Inflammatory macrophage treated with lipopolysaccharide for 1 hour (primary cell): ENCODE results near the gene NUP50.
A peak's percentile ranks its signal among the peaks of the same experiment; 100 is the strongest.
"Not testable (repeated sequence)": the region's sequence is repeated elsewhere in the genome, so short reads cannot be mapped to it uniquely, and the experiment has no call there.

Source experiments
- DNase-seq, 2 donors: peaks; one replicate each; pipeline ENCODE4 v3.0.0-alpha.2; 2020 to 2022

NUP50 gene

DNA sequence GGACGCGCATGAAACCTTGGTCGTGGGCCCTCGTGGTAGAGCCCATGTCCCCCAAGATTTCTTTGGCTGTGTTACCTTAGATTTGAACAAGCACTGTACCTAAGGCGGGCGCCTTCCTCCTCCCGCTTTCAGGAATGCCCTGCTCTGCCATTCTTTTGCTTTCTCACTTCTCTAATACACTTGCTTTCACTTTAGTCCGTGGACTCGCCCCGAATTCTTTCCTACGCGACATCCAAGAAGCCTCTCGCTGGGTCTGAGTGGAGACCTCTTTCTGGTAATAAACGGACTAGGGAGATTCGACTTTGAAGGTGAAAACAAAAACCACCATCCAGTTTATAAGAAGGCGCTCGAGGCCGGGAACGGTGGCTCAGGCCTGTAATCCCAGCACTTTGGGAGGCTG, 1.2 kb upstream of the NUP50 start:
- no peak for DNase-seq

DNA sequence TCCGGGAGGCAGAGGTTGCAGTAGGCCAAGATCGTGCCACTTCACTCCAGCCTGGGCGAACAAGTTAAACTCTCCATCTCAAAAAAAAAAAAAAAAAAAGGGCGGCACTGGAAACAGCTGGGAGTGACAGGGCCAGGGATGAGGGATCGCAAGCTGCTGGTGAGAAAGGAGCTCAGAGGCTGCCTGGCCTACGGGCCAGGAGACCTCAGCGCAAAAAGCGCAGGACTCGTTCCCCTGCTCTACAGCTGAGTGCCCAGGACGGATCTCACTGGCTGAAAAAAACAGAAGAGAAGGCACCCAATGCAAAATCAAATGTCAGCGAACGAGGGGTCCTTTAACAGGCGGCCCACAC, 650 bp upstream of the NUP50 start:
- DNase-seq = peak in 1 of 2 donors; percentile 20

DNA sequence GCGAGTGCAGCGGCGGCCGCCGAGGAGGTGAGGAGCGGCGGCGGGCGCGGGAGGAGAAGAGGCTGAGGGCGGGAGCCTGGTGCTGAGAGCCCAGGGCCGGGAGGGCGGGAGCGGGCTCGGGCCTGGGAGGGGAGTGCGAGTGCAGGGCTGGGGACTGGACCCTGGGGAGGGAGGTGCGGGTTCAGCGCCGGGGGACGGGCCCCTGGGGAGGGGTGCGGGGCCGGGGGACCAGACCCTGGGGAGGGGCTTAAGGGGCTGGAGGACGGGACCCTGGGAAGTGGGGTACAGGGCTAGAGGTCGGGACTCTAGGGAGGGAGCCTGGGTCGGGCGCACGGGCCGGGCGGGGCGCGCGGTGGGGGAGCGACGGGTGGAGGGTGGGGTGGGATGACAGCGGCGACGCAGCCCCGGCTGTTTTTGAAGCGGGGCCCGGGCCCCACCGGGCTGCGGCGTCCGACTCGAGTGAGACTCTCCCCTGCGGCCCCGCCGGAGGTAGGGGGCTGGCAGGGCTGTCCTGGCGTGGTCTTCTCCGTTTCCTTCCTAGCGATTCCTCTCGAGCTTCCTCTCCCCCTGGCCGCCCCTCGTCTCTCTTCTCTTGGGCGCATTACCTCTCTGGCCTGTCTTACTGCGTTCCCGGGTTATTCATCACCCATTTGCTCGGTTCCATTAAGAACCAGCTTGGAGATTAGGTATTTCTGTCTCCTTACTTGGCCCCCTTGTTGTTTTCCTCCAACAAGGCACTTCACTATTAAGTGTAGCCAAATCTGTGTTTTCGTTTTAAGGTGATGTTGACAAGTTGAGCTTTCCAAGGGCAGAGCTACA, 754 bp downstream of the NUP50 start:
- DNase-seq = no peak

DNA sequence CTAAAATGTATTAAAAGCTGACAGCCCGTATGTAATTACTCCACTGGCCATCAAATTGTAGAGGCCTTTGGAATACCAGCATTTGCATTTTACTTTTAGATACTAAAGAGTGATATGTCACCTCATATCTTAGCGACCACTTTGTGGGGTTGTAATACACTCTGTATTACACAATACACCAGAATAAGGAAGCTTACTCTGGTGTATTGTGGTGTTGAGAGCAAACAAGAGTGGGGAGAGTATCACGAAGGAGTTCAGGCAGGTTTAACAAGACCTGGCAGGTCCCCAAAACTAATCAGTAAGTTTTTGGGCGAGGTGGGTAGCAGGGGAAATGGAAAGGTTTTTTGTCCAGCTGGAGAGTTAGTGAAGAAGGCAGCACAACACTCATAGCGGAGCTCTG, 3.2 kb downstream of the NUP50 start:
- peak; percentile 35 to 43 for DNase-seq

DNA sequence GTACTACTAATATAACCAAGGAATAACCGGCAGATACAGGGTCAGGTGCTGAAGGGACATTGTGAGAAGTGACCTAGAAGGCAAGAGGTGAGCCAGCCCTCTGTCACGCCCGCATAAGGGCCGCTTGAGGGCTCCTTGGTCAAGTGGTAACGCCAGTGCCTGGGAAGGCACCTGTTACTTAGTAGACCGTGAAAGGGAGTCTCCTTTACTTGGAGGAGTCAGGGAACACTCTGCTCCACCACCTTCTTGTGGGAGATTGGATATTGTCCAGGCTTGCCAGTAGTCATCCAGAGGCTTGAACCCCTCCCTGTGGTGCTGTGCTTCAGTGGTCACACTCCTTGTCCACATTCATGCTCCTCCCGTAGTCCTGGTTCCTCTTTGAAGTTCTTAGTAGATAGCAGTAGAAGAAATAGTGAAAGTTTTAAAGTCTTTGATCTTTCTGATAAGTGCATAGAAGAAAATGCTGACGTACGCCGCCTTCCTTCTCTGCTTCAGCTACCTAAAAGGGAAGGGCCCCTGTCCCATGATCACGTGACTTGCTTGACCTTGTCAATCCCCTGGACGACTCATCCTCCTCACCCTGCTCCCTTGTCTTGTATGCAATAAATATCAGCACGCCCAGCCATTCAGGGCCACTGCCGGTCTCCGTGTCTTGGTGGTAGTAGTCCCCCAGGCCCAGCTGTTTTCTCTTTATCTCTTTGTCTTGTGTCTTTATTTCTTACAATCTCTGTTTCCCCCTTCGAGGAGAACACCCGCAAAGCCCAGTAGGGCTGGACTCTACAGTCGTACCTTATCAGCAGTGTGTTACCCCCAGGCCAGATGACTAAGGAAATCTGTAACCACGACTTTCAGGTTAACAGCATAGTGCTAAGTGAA, 6.1 kb downstream of the NUP50 start:
- DNase-seq = no peak

DNA sequence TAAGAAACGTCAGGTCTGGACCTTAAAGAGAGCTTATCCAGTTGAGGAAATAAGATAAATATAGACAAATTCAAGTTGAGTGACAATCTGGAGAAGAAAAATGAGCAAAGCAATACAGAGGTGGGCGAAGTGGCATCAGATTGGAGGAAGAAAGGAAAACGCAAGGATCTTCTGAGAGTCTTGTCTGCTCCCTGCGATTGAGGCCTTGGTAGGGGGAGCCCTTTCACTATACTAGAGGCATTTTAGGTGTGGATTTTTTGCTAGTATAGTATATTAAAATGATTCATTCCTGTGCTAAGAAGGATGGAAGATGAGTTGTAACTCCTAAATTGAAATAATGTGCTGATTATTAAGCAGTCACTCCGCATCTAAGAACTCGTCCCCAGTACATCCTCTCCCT, 8.1 kb downstream of the NUP50 start:
- DNase-seq = no peak

DNA sequence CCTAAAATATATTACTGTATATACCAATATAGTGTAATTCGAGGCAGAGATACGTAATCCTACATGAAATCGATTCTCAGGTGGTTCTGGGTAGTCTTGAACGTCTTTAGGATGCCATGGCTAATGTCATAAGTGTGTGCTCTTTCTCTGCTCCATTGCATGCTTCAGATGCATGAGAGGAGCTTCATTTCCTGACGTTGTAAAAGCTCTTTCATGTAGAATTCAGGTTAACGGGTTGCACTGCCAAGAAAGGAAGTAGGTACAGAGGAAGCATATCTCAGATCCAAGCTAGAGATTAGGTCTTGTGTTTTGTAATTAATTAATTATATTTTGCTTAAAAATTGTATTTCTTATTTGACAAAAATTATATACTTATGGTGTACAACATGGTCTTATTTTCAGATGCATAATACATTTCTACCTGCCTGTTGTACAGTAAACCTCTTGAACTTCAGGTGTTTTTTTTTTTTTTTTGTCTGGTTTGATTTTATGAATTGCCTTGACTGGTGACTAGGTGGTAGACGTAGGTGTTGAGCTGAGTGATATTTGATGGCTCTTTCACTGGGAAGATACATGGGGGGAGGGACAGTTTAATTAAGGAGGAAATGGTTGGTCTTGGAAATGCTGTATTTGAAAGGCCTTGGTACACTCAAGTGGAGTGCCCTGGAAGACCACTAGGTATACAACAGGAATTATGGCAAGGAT, 9.3 kb downstream of the NUP50 start:
- no peak for DNase-seq

DNA sequence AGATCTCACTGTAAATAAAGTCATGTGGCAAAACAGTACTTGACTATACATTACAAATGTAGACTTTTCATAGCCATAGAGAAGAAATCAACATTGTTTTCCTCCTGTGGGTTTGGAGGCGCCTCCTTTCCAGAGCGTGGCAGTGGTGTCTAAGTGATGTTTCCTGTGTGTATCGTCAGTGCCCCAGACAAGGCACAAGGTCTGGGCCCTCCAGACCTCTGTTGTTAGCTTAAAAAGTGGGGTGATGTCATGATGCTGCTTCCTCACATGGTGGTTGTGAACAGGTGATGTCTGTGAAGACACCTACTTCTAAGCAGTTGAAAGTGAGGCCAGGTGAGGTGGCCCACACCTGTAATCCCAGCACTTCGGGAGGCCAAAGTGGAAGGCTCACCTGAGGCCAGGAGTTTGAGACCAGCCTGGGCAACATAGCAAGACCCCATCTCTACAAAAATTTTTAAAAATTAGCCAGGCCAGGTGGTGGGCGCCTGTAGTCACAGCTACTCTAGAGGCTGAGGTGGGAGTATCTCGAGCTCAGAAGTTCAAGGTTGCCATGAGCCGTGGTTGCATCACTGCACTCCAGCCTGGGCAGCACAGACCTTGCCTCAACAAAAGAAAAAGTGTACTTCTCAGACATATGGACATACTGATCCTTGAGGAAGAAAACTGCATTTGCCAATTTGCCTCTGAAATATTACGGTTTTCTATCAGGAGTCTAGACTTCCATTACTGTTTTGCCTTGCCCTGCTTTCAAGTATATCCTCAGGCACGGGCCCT, 15.7 kb downstream of the NUP50 start:
- DNase-seq = no peak

DNA sequence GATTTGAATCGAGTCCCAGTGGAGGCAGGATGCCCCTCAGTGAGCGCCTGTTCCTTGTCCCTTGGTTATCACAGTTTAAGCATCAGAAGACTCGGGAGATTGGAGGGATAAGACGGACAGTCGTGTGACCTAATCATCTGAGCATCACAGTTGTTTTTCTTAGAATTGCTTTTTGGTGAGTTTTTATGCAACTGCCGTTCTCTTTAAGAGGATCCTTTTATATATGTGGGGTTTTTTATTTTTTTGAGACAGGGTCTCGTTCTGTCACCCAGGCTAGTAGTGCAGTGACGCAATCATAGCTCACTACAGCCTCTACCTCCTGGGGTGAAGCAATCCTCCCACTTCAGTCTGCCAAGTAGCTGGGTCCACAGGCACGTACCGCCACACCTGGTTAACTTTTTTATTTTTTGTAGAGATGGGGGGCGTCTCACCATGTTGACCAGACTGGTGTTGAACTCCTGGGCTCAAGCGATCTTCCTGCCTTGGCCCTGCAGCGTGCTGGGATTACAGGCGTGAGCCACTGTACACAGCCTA, 16.5 kb downstream of the NUP50 start:
- DNase-seq = no peak

DNA sequence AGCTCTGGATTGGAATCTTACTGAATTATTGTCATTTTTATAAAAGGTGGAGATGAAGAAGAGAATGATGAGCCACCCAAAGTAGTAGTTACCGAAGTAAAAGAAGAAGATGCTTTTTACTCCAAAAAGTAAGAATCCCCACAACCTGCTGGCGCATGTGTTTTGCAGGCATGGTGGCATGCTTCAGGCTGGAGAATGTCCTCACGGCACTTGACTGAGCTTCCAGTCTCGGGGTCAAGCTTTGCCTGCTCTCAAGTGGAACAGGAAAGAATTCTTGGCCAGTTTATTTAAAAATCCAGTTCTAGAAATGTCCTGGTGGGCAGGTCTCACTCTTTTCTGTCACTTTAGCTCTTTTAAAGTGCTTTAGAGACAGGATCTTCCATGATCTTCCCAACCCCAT, 17.5 kb downstream of the NUP50 start:
- no peak for DNase-seq

DNA sequence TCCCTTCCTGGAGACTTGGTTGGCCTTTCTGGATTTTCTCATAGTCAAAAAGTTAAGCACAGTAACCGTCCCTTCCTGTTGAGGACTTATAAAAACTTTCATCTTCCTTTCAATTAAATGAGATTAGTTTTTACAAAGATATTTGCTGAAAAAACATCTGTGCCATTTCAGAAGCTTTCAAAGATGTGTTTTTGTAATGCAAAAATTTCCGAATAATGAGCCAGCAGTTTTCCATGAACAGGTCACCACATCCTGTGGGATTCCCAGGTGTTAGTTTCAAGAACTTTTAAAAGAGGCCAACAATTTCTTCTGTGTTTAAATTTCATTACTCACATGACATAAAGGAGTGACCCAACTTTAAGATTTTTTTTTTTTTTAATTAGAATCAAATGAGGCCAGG, 18.0 kb downstream of the NUP50 start:
- DNase-seq = no peak

DNA sequence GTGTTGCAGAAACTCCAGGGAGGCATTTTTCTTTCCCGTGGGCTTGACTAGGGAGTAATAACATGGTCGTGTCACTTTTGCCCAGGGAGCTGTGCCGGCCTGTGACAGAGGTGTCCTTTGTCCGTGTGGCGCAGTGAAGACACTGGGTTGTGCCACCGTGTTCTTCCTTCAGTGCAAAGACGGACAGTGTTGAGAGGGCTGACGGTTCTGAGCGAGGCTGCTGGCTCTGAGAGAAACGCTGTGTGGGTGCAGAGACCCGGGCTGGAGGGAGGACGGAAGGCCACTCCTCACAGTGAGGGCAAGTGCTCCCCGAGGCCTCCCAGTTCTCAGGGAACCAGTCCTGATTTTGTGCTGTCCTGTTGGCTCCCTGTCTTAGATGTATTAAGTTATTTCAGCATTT, 20.2 kb downstream of the NUP50 start:
- DNase-seq = no peak

DNA sequence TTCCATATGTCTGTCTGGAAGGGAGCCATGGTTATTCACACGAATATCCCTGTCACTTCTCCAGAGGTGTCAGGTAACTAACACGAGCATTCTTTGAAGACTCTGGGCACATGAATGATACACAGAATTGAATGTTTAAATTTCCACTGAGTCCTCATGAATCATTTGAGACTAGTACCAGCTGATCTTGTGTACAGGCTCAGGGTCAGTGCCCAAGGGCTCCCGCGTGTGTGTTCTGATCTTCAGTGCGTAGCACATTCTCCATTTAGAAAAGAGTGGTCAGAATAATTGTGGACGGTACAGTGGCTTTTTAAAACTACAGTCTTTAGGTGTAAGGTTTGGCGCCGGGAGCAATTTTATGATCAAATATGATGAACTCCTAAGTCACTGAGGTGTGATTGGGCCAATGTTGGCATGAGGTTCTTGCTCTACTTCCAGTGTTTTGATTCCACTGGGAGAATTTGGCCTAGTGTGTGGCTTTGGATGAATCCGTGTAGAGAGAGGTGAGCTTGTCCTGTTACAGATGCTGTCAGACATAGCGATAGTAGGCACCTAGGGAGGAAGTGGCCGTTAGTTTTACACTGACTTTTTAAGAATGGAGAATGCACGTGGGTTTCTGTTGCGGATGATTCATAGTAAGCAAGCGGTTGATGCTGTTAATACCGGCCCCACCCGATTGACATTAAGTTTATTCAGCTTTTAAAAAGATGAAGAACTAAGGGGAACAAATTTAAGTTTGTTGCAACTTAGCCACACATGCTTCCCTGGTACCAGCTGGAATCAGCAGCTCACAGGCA, 22.2 kb downstream of the NUP50 start:
- DNase-seq = no peak

DNA sequence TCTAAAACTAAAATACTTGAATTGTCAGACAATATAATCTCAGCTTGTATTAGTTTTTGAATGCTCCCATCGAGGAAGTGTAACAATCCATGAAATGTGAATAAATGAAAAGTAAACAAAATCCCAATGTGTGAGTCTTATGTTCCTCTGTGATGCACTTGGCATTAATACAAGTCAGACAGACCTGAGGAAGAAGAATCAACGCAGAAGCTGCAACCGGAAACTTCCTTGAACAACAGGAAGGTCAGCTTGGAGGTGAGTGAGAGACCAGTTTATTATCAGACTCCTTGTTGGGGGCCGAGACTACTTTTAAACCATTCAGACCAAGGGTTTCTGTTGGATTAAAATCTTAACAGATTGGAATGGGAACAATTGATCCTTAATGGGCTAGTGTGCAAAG, 24.2 kb downstream of the NUP50 start:
- no peak for DNase-seq

DNA sequence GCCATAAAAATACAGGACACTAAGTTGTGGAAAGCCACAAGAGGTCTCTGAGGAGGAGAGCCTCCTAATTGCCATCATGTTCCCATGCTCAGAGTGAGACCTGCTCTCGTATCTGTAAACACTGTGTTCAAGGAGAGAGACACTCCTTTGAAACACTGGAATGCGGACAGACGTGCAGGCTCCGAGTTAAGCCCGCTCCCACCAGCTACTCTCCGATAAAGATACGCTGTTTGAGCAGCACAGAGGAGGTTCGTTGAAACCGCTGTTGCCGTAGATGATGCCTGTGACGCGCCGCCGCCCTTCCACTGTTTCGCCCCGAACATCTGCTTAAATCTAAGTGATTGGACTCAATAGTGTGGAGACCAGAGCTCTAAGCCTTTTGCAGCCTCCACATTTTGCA, 25.1 kb downstream of the NUP50 start:
- DNase-seq = no peak

DNA sequence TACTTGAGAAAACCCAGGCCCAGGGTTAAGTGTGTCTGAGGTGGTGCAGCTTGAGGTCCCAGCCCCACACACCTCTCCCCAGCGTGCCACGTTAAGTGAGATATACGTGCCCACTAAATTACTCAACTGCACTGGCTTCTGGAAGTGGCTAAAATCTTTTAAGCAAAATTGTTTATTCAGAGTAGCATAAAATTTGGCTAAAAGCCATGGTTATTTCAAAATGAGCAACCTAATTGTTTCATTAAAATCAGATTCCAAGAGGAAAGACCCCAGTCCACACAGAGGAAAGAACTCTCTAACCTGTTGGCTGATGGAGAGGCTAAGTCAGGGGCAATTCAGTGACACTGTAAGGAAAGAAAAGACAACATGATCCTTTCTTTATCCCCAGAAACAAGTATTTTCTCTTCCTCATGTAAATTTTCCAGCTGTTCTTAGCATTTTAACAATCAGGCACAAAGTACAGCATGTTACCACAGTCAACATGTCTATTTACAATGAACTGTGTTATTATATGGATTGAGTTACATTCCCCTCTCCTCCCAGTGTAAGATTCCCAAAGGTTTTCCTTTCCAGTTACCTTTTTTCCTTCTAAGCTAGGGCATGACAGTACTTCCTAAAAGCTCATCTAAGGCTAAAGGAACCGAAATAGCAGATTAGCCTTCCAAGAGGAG, 26.6 kb downstream of the NUP50 start:
- DNase-seq = no peak

DNA sequence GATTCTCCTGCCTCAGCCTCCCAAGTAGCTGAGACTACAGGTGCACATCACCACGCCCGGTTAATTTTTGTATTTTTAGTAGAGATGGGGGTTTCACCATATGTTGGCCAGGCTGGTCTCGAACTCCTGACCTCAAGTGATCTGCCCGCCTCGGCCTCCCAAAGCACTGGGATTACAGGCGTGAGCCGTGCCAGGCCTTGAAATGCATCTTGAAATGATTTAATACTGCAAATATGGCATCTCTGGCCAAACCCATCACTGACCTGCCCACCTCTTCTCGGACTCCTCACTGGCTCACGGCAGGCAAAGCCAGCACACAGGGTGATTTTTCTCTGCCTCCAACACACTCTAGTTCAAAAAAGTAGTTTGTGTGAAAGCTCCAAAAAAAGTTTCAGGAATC, 28.0 kb downstream of the NUP50 start:
- not testable (repeated sequence) for DNase-seq

DNA sequence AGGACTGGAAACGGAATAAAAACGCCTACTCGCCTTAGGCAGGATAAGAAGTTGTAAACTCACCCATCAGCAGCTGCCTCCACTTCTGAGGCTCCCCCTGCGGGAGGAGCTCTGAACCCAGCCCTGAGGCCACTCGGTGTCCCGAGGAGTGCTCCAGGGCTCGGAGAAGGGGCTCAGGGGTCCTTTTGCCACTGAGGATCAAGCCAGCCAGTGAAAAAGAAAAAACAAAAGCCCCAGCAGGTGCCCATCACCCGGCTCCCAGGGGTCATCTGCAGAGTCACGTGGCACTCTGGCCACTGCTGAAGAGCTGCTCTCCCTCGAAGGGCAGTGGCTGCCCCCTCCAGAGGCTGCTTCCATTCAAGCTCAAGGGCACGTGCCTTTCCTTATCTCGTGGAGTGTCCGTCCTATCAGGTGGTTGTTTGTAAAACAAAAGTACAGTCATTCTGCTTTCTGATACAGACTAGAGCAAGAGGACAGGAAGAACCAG, 29.0 kb downstream of the NUP50 start:
- no peak for DNase-seq

DNA sequence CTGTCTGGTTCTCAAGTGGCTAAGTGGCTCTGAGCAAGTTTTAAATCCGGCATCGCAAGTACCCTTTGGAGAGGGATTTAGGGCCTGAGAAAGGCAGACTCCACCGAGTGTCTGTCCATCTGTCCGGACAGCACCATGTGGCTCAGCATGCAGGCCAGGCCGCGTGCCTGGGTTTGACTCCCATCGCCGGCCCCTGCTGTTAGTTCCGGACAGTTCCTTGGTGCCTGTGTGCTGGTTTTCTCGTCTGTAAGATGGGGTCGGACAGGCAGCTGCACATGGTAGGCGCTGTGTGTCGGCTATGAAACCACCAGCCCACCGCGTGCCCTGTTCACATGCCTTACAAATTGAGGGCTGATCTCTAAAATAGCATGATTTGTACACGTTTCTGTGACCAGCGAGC, 31.0 kb downstream of the NUP50 start:
- DNase-seq = no peak

DNA sequence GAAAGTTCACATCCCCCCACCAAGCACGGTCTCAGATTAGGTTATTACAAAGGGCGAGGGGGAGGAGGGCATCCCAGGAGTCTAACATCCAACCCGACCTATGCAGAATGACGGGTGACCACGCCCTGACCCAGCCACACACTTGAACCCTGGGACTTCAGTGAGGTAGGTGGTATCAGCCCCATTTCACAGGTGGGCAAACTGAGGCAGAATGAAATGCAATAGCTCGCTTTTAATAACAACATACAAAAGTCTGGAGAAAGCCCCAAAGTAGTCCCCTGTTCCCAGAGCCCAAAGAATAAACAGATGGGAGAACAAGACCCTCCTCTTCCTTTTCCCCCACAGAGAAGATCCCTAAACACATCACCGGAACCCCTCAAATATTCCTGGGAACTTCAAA, 31.9 kb downstream of the NUP50 start:
- no peak for DNase-seq

DNA sequence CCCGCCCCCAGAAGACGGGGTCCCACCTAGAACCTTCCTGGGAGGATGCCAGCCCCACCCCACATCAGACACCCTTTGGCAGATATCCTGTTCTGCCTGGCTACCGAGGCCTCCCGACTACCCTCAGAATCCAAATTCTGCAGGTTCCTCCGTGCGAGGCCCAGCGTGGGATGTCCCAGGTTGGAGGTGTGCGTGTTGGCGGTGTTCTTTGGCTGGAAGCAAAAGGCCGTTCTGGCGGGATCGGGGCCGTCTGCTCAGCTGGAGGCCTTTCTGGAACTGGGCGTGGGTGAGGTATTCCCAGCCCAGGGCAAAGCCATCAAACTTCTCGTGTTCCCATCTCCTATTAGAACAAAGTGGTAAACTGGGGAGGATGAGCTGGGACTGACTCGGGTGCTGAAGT, 32.6 kb downstream of the NUP50 start:
- no peak for DNase-seq
